HG03025 (cell line): Measurements from ENCODE around the gene OSBPL2.

Source experiments
- ATAC-seq: cut with Tn5 transposase; IDR thresholded peaks from one replicate; pipeline ENCODE4 v1.9.1; 2021; ENCODE audit warnings: mild to moderate bottlenecking, moderate library complexity; ENCODE audit not compliant: unreplicated experiment, low FRiP score

OSBPL2 gene

GRCh38 chr20:62219992-62220665, 18.2 kb upstream of the OSBPL2 start, which contains the start of gene HRH3:
Gene HRH3 (minus strand): TSS chr20:62220278. CDS start chr20:62219970, 308 bp downstream.
- ATAC-seq: no peak

DNA sequence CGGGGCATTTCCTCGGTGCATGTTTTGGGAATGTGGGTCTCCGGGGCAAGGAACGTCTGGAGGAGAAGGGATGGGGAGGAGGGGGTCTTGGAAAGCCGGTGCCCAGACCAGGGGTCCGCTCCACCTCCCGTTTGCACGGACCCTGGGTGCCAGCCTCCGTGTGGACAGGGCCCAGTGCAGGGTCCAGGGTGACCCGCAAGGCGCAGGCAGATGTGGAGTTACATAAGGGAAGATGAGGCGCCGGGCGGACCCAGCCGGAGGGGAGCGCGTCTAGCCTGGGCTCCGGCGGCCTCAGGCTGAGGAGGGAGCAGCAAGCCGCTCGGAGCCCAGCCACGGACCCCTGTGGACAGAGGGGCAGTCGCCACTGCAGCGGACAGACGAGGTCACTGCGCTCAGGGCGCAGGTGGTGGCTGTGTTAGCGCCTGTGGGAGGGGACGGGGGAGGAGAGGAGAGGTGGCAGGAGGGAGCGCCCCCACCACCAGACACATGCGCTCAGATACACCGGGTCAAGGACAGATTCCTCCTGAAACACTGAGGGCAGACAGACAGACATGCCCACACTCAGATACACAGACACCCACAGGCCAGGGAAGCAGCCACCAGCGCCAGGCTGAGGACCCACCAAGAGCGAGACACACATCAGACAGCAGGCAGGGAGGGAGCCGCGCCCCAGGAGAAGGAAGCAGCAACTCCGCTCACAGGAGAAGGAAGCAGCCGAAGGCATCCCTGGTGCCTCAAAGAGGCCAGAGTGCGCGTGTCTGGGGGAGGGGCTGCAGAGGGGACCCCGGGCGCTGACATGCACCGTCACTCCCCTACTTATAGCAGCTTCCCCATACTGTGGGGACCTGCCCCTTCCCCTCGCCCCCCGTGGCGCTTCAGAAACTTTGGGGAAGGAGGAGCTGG, 17.4 kb upstream of the OSBPL2 start:
- ATAC-seq: no peak

DNA sequence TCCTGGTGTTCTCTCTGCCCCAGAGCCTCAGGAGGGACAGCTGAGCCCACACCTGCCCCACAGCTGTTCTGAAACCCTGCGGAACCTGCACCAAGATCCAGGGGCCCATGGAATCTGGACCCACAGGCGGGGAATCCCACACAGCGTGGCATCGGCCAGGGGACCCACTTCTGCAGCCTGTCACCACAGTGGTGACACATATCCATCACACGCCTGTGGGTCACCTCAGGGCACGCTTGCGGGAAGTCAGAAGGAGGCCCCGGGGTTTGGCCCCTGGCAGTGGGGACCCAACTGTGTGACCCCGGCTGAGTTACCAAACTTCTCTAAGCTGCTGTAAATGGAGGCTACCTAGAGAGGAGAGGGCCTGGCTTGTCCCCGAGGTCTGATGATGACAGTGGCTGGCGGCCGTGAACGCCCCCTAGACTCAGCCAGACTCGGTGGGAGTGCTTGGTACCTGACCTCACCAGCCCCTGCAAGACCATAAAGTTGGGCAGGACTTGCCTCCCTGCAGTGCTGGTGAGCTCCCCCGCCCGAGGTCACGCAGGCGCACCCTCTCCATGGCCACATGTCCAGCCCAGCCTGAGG, 16.0 kb upstream of the OSBPL2 start:
- ATAC-seq: no peak

- ATAC-seq: no peak
Observed at GRCh38 chr20:62222972-62223371, 15.3 kb upstream of the OSBPL2 start.

- ATAC-seq: no peak
Observed at GRCh38 chr20:62223571-62223970, 14.8 kb upstream of the OSBPL2 start.

DNA sequence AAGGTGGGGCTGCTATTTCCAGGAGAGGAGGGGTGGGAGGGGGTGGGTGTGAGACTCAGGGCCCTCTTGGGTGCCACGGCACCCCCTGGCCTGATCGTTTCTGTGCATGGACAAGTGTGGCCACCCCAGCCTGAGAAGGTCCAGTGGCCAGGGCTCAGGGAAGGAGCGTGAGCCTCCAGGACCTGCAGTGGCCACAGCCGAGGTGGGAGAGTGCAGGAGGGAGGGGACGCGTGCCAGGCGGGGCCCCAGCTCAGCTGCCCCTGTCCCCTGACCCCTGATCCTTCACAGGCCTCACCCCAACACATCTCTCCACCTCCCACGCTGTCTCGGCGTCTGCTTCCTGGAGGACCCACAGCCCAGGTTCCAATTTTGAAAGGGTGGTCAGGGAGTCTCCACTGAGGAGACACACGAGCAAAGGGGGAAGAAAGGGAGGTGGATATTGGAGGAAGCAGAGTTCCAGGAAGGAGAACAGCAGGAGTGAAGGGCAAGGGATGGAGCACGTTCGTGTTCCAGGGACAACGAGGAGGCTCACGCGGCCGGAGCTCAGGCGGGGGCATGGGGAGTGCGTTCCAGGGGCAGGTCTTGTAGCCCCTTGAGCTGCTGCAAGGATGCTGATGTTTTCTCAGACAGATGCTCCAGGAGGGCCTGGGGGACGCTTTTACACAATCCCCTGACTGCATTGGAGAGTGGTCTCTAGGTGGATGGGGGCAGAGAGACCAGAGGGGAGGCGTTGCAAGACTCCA, 14.0 kb upstream of the OSBPL2 start:
- no peak for ATAC-seq

- no peak for ATAC-seq
Observed at GRCh38 chr20:62225026-62225425, 13.3 kb upstream of the OSBPL2 start.

DNA sequence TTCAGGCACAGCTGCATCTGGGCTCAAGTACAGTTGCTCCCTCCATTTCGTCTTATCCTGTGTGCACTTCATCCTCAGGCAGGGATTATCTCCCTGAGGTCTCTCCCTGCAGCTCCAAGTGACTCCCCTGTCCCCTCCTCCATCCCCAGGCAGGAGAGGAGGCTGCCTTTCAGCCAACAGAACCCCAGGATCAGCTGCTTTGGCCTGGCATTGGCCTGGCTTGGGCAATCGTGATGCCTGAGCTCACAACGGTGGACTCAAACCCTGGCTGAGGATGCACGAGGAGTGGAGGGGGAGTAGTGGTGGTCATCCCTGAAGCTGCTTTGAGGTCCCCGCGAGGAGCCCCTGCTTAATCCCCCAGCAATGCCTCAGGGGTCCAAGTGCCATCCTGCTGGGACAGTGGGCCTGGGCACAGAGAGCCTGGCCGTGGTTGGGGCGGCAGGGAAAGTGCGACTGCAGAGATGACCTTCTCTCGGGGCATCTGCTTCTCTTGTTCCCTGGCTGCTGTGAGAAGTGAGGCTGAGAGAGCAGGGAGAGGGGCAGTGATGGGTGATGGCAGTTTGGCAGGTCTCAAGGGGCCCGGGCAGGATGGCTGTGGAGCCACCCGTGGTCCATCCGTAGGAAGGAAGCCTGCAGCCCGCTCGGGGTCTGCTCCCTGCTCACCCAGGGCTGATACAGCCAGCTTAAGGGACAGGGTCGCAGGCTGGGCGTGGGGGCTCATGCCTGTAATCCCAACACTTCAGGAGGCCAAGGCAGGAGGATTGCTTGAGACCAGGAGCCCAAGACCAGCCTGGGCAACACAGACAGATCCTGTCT, 12.3 kb upstream of the OSBPL2 start:
- ATAC-seq: no peak

DNA sequence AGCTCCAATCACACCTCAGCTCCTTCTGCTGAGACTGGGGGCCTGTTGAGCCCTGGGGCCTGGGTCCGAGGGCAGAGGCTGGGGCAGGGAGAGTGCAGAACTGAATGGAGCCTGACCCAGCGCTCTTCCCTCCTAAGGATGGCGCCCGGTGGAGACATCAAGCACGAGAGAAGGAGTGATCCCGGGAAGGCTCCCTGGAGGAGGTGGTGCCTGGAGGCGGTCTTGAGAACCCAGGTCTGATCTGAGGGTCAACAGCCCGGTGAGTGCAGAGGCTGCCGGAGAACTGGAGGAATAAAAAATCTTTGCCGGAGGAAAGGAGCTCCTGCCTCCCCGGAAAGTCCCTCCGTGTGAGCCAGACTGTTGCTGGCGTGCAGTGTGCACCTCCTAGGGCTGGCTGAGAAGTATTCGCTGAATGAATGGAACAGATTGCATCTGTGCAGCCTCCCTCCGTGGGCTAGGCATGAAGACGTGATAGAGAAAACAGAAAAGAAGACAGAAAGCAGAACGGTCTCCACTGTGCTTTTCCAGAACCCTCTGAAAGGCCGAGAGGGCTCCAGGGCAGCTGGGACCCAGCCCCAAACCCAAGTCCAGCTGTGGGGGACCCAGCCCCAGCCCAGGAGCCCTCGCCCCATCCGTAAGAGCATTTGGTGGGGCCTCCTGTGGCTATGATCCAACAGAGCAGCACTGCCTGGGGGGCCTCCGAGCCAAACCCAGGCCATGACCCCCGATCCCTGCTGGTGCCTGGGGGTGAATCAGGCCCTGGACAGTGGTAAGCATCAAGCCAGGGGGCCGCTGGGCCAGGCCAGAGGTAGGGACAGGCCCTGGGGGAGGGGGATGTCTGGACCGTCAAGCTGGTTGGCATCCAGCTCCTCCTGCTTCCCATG, 11.4 kb upstream of the OSBPL2 start:
- ATAC-seq: no peak

- no peak for ATAC-seq
Observed at GRCh38 chr20:62227591-62227976, 10.7 kb upstream of the OSBPL2 start.

GRCh38 chr20:62227977-62228958, 10.1 kb upstream of the OSBPL2 start:
- no peak for ATAC-seq

DNA sequence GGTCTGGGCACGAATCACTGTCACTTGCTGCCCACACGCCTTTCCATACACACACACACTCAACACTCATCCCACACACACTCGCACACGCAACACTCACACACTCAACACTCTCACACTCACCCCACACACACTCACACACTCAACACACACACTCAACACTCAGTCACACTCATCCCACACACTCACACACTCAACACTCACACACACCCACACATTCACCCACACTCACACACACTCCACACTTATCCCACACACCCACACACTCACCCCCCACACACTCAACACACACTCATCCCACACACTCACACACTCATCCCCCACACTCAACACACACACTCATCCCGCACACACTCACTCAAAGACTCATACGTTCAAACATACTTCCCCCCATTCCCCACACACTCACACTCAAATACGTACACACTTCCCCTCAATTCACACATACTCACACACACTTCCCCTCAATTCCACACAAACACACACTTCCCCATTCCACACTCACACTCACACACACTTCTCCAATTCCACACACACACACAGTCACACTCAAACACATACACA, 9.3 kb upstream of the OSBPL2 start:
- no peak for ATAC-seq

DNA sequence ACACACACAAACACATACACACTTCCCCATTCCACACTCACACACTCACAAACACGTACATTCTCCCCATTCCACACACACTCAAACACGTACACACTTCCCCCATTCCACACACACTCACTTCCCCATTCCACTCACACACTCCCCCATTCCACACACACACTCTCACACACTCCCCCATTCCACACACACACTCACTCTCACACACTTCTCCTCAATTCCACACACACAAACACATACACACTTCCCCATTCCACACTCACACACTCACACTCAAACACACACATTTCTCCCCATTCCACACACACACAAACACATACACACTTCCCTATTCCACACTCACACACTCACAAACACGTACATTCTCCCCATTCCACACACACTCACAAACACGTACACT, 8.7 kb upstream of the OSBPL2 start:
- ATAC-seq: no peak

DNA sequence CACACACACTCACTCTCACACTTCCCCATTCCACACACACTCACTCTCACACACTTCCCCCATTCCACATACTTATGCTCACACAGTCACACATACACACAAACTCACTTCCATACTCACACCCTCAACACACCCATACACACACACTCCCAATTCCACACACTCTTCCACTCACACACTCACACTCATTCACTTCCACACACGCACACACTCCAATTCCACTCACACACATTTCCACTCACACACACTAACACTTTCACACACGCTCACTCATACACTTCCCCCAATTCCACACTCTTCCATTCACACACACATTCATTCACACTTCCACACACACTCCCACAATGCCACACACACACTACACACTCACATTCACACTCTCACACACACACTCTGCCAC, 8.0 kb upstream of the OSBPL2 start:
- ATAC-seq: no peak

GRCh38 chr20:62230696-62231095, 7.6 kb upstream of the OSBPL2 start:
- ATAC-seq: no peak

DNA sequence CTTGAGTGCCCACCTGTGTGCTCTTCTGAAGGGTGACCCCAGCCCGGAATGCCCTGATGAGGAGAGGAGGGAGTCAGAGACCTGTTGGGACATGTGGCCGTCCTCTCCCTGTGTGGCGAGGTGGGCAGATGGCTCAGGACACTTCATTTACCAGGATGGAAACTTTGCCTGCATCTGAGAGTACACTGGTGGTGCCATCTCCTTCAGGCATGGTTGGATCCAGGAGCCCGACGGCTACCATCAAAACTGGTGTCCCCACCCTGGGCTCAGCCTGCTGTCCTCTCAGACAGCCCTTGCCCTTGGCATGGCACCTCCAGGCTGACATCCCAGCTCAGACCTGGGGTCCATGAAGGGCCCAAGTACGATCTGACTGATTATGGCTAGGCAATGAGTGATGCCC, 7.0 kb upstream of the OSBPL2 start:
- ATAC-seq: no peak

DNA sequence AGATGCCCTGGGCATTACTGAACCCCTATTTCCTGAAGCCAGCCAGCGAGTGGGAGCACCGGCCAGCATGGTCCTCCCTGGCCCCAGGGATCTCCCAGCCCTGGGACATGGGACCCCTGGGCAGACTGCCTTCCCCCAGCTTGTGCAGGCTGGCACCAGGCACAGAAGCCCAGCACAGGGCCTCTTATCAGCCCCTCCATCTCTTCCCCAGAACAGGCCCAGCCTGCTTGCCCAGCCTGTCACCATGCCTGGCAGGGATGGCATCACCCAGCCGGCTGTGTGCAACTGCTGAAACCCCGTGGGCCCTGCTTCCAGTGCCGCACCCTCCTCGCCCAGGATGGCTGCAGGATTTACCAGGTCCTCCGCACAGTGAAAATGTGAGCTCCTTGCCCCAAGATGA, 6.1 kb upstream of the OSBPL2 start:
- ATAC-seq: no peak
